HG03060 (cell line): Measurements from ENCODE around the gene EPHA1.

Experiments used
- ATAC-seq: cut with Tn5 transposase; IDR thresholded peaks from one replicate; pipeline ENCODE4 v1.9.1; 2021; ENCODE audit warnings: low read depth, moderate number of reproducible peaks; ENCODE audit not compliant: unreplicated experiment

EPHA1 gene

GRCh38 chr7:143408686-143409561 is at the start of gene EPHA1:
Gene EPHA1, minus strand, starts transcription at chr7:143408856. Its CDS starts 51 bp downstream, at chr7:143408805.
- no peak for ATAC-seq

DNA sequence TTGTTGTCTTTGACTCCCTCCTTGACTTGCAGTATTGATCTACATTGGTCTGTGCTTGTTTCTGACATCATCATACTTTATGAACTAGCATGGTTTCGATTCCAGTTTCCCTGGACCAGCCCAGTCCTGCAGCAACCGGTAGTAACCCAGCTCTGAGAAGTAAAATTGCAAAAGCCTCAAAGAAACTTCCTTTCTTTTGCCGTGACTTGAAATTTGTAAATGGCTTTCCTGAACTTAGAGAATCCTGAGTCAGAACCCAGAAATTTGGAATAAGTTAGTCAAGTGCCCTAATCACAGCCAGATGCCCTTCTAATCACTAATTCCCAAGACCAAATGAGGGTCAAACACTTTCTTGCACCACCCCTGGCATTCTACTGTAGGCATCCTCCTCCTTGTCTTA is 49.6 kb upstream of the EPHA1 start:
- no peak for ATAC-seq

DNA sequence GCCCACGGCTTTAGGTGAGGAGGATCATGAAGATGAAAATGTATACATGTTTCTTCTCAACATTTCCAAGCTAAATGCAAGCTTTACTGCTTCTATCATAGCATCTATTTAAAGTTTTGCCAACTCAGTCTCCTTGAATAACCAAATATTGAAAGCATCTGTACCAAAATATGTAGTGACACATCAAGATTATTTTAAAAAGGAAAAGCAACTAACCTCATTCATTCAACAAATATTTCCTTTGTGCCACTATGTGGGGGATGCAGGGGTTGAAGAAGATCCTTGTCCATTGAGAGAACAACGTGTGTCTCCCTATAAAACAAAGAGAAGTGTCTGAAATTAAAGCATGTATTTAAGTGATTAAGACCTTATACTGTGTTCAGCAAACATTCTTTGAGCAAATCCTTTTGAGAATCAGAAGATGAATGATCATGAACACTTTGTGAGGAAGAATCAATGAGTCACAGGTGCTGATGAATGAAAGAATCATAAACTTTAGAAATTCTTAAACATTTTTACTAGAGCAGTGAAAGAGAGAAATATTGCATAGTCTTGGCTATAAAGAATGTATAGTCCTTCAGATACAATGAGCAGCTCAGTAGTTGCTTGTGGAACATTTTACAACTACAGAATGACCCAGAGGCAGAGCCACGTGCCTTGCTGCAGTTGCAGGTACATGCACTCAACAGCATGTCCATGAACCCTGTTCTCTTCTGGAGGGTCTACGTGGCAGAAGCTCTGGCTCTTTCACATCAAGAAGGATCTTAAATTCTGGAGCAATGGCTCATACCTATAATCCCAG is 48.5 kb upstream of the EPHA1 start:
- no peak for ATAC-seq

DNA sequence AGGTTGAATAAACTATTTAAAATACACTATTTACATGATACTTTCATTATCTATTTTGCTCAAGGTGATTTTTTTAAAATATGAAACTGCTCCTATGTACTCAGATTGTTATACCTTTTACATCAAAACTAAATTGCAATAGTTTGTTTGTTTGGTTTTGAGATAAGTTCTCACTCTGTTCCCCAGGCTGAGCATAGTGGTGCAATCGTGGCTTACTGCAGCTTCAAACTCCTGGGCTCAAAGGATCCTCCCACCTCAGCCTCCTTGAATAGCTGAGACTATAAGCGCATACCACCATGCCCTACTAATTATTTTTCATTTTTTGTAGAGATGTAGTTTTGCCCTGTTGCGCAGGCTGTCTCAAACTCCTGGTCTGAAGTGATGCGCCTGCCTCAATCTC is 47.3 kb upstream of the EPHA1 start:
- ATAC-seq: no peak

DNA sequence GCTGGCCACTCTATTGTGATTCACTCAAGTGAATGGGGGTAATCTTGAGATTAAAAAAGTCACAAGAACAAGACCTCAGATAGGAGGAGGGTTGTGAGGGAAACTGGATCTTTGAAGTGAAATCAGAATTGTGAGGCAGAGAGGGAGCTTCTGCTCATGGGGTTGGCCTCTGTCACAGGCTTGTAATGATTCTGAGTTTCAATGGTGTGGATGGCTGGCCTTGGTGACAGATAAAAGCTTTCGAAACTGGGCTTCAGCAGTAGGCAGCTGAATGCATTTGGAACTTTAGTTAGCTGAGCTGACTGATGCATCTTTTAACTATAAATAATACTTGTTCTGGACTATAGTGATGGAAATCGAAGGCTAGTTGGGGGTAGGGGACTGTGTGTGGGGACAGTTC is 46.8 kb upstream of the EPHA1 start:
- ATAC-seq: no peak

- no peak for ATAC-seq
Observed at GRCh38 chr7:143454091-143454680, 45.5 kb upstream of the EPHA1 start.

DNA sequence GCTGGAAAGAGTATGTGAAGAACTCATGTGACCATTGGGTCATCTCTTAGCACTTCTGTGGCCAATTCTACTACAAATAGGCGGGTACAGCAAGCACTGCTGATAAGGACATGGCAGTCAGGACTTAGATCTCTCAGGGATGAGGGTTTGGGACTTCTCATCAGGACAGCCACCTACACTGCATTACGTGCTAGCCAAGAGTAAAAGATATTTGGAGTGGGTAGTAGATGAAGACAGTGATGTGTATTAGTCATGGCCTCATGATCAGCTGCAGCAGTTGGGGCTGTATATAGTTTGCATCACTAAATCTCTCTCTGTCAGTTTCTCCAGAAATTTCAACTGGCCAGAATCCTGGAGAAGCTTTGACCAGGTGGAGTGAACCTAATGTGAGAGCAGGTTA is 43.8 kb upstream of the EPHA1 start:
- no peak for ATAC-seq

DNA sequence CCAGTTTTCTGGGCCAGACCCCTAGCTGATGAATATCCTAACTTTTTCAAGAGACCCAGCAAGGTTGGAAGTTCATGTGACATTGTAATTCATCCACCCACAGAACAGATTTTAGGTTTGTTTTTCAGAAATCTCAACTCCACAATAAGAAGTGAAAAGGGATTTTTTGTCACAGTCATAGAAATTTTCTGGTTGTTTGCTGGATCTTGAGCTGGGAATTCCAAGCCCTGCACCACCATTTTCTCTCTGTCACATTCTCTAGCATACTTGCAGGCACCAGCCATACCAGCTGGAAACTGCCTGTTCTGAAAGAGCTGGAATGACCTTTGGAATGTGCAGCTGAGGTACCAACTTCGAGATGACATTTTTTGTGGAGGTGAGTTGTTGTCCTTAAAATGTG is 43.1 kb upstream of the EPHA1 start:
- ATAC-seq: no peak

- no peak for ATAC-seq
Observed at GRCh38 chr7:143451122-143451521, 42.5 kb upstream of the EPHA1 start.

DNA sequence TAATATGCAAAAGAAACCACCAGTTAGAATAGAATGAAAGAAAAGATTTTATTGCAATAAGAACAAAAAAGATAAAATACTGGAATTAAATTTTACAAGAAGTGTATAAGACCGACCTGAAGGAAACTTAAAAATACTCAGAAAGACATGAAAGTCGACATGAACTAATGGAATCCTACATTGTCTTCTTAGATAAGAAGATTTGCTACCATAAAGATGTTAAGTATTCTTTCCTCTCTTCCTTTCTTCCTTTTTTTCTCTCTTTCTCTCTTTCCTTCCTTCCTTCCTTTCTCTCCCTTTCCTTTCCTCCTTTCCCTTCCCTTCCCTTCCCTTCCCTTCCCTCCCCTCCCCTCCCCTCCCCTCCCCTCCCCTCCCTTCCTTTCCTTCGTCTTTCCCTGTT is 41.1 kb upstream of the EPHA1 start:
- no peak for ATAC-seq

DNA sequence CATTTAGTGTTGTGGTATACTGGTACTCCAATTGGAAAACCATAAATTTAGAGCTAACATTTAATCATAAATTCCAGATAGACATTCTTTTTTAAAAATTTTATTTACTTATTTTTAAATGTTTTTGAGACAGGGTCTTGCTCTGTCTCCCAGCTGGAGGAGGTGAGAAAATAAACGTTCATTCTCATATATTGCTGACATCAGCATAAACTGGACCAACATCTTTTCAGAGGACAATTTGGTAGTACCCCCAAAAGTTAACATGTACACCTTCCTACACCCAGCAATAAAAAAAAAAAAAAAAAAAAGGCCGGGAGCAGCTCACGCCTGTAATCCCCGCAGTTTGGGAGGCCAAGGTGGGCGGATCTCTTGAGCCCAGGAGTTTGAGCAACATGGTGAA is 39.8 kb upstream of the EPHA1 start:
- no peak for ATAC-seq

GRCh38 chr7:143447466-143447865 is 38.8 kb upstream of the EPHA1 start:
- no peak for ATAC-seq

DNA sequence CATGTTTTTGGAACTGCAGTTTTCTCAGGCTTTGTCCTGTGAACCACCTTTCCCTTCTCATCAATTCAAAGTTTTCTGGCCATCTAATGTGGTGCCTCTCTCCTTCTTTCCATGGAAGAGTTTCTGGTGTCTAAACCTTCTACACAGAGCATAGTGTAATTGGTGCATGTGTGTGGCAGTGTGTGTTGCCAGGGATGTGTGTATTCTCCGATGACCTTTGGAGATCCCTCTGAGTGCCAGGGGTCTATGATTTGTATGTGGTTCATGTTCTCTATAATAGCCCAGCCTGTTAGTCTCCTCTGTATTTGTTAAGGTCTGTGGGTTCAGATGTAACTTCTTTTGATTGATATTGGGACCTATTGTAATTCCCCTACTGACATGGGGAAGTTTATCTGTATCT is 36.1 kb upstream of the EPHA1 start:
- ATAC-seq: no peak

- no peak for ATAC-seq
Observed at GRCh38 chr7:143444063-143444782, 35.6 kb upstream of the EPHA1 start.

DNA sequence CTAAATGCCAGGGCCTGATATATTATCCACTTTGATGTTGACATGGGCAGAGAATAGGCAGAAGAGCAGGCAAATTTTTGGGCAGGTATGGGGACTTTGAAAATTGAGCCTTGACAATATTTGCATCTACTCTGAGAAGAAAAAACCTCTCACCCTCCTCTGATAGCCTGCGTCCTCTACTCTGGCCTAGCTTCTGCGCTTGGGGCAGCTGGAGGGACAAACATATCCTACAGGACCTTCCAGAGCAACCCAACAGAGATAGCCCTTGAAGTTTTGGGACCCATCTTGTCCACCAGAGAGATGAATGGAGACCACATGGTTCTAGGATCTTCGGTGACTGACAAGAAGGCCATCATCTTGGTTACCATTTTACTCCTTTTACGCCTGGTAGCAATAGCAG is 34.5 kb upstream of the EPHA1 start, which contains the start of gene TAS2R60:
TSS of gene TAS2R60 (plus strand) at position 301 of the 400 bp plus-strand sequence. CDS start at position 301, 0 bp downstream.
- no peak for ATAC-seq

DNA sequence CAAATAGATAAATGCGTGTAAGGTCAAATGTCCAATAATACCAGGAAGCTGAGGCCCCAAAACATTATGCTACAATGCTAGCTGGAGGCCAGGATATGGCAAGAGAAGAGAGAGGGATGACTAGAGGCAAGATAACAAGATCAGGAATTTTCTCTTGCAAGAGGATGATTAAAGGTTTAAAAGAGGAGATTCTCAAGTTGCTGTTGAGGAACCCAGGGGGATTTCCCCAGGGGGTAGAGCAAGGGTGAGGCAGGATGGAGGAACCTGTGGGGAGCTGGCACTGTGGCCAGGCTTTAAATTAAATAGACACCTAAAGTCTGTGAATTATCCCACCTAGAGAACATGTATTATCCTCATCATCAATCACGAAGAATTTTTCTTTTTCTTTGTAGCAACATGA is 31.2 kb upstream of the EPHA1 start:
- ATAC-seq: no peak

- ATAC-seq: no peak
Observed at GRCh38 chr7:143437578-143437977, 28.9 kb upstream of the EPHA1 start.

DNA sequence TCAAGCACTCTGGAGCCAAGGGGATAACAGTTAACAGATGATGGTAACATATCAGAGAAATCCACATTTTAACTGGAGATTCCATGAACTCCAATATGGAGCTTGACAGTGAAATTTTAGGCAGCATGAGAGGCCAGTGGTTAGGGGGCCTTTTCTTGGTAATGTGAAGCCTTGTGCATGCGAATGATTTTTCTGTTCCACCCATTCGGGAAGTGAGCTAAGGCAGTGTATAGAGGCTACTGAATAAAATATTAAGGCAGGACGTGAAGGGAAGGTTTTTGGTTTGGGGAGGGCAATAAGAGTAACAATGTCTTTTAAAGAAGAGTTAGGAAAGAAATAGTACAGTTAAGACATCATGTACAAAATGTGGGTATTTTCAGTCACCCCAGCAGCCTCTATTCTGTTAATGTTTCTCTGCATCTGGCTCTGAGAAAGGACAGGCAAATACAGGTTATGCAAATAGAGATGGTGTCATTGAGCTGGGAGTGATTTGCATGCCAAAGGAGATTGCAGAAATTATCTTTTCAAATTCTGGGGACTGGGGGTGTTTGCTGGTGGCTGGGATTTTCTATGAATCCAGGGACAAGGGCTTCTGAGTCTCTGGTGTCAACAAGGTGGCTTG is 27.8 kb upstream of the EPHA1 start:
- peak; percentile 79 for ATAC-seq

DNA sequence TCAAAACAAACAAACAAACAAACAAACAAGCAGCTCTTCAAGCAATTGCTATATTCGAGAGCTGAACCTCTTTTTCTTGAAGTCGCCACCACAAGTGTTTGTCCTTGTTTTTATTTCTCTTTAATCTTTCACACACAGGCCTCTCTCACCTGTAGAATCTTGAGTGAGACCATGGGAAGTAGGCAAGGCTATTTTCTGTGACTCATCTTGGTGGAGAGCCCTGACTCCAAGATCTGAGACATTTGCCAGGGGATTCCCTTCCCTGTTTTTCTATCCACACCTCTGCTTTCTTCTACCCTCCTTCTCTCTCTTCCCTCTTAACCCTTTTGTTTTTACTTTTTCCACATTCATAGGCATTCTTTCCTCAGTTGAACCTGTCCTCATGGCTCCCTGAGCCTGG is 26.6 kb upstream of the EPHA1 start:
- no peak for ATAC-seq

- no peak for ATAC-seq
Observed at GRCh38 chr7:143434660-143435059, 26.0 kb upstream of the EPHA1 start.
